ENCODE data around the gene SDF2.

DNA sequence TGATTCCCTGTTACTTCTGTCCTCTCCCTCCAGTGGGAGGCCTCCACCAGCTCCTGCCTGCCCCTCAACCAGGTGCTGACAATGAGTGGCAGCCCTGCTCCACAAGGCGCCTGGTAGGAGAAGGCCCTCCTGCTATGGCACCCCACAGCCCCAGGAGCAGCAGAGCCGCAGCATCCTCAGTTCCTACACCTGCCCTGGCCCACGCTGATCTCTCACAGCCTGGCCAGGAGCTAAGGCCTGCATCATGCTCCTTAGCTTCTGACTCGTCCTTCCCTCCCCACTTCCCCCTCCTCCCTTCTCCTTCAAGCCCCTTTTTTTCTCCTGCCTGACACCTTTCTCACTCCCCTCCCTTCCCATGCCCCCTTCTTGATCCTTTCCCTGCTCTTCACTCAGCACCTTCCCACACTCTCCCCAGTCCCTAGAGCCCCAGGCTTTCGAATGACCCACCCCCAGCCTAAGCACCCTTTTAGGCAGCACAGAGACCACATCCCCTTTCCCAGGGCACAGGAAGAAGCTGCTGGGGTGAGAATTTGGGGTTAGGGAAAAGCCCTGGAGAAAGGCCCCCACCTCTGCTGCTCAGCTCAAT lies 43.5 kb upstream of the SDF2 start:
- TF ChIP-seq EZH2 (IDR thresholded peaks at IDR 0.05; ENCODE audit: low read depth, unreplicated experiment) (no peak), POLR2AphosphoS5 (IDR thresholded peaks at IDR 0.05; ENCODE audit: low read depth) (no peak), CREB1 (CRISPR knock-in tag; IDR thresholded peaks at IDR 0.05; ENCODE audit: low read depth) (no peak)

Measured in GM23338 (cell line).